Measurements from ENCODE around the gene KCNJ11. TPM values are rescaled to one million over a fixed set of nuclear protein-coding genes. Genes with fewer than 3 reads are reported as not detected.

Gene KCNJ11
- total and polyA plus RNA-seq, 2 donors = 0.32 to 0.42 TPM

DNA sequence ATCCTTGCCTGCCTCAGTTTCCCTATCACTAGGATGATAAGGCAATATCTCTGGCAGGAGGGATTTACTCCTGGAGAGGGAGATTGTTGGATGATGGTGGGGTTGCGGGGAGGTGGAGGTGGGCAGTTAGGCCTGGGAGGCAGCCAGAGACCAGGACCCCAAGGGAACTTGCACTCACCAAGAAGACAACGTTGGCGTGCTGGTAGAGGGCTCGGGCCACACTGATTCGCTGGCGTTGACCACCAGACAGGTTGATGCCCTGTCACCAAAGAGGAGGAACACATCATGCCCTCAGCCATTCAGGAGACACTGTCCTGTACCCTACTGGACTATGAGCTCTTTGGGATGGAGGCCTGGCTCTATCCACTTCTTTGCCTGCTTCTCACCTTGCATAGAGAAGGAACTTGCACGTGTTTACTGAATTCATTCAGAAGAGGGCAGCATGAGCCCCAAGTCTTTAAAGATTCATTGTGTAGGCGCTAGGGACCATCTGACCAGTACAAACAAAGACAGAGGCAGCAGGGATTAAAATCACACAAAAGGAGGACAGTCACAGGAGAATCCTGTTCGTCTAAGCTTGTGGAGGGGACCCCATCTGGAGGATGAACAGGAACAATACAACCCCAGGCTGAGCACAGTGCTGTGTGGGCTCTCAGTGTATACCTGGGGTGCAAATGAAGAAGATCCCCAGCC is 24.2 kb upstream of the KCNJ11 start:
- peaks cover 9 to 25% of the 10 kb centered on the region in 2 donors for H3K4me1 ChIP-seq (ENCODE audit: control insufficient read depth in 2 of 2, insufficient read depth in 2 of 2, low read length in 2 of 2)
- H3K4me3 ChIP-seq (ENCODE audit: low read length in 2 of 2) = no peak overlapping the region
- 85% methylated on average over 9 of the region's 9 CpGs for WGBS
- peaks cover 0 to 6% of the 10 kb centered on the region in 2 donors for H3K27me3 ChIP-seq (ENCODE audit: control insufficient read depth in 2 of 2, insufficient read depth in 1 of 2, low read length in 1 of 2)
- H3K9me3 ChIP-seq (ENCODE audit: control insufficient read depth in 2 of 2, insufficient read depth in 1 of 2, low read length in 1 of 2) = no peaks in the 10 kb centered on the region
- H3K27ac ChIP-seq (ENCODE audit: low read depth in 1 of 2, low read length in 1 of 2) = no peak overlapping the region
- DNase-seq (ENCODE audit: low read depth in 6 of 9, low spot score in 9 of 9) = no peak
- H3K36me3 ChIP-seq (ENCODE audit: control insufficient read depth in 2 of 2, insufficient read depth in 2 of 2, low read length in 1 of 2) = no peaks in the 10 kb centered on the region

DNA sequence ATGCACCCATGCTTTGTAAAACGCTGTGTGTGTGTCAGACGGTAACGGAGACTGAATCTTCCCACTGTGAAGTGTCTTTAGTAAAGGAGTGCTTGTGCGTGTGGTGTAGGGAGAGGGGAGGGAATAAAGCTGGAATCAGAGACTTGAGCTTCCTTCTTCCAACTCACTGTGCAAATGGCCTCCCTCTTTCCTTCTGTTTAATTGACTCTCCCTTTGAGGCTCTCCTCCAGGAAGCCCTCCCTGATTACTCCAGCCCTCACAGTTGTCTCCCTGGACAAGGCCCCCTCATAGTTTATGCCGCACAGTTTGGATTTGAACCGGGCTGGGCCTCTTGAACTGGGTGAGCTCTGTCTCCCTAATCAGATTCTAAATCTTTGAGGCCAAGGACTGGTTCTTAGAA is 23.0 kb upstream of the KCNJ11 start:
- 92% methylated on average over 6 of the region's 6 CpGs for WGBS
- no peak for DNase-seq (ENCODE audit: low read depth in 6 of 9, low spot score in 9 of 9)
- Histone ChIP-seq H3K27me3 (ENCODE audit: control insufficient read depth in 2 of 2, insufficient read depth in 1 of 2, low read length in 1 of 2) (peaks cover 0 to 6% of the 10 kb centered on the region in 2 donors), H3K27ac (ENCODE audit: low read depth in 1 of 2, low read length in 1 of 2) (no peak overlapping the region), H3K4me1 (ENCODE audit: control insufficient read depth in 2 of 2, insufficient read depth in 2 of 2, low read length in 2 of 2) (peaks cover 9 to 25% of the 10 kb centered on the region in 2 donors), H3K9me3 (ENCODE audit: control insufficient read depth in 2 of 2, insufficient read depth in 1 of 2, low read length in 1 of 2) (no peaks in the 10 kb centered on the region), H3K36me3 (ENCODE audit: control insufficient read depth in 2 of 2, insufficient read depth in 2 of 2, low read length in 1 of 2) (no peaks in the 10 kb centered on the region), H3K4me3 (ENCODE audit: low read length in 2 of 2) (no peak overlapping the region)

DNA sequence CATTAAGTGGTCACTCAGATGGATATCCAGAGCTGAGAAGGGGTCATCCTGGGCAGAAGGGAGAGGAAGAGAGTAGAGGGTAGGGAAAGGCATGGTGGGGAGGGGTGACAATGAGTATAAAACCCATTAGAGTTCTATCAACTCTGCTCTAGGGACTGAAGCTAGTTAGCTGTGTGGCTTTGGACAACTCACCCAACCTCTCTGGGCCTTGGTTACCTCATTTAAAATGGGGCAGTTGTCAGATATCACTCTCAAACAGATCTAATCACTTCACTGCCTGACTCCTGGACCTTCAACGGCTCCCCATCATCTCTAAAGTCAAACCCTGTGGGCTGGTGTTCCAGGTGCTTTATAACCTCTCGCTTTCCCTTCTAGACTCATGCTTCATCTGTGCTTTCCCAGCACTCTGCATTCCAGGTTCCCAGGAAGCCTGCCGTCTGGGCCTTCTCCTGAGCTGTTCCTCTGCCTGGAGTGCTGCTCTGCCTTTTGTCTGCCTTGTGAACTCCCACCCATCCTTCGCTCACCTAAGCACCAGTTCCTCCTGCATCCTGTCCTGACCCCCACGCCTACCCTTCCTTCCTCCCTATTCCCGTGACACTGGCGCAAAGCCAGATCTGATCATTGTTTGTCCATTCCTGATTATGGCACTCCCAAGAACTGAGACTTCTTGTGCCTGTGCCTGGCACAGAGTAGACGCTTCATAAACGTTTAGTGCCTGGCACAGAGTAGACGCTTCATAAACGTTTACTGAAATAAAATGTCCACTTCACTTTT is 22.3 kb upstream of the KCNJ11 start:
- no peaks in the 10 kb centered on the region for H3K9me3 ChIP-seq (ENCODE audit: control insufficient read depth in 2 of 2, insufficient read depth in 1 of 2, low read length in 1 of 2)
- peaks cover 9 to 21% of the 10 kb centered on the region in 2 donors for H3K4me1 ChIP-seq (ENCODE audit: control insufficient read depth in 2 of 2, insufficient read depth in 2 of 2, low read length in 2 of 2)
- H3K27ac ChIP-seq (ENCODE audit: low read depth in 1 of 2, low read length in 1 of 2) = no peak overlapping the region
- no peaks in the 10 kb centered on the region for H3K36me3 ChIP-seq (ENCODE audit: control insufficient read depth in 2 of 2, insufficient read depth in 2 of 2, low read length in 1 of 2)
- WGBS = 54% methylated on average over 11 of the region's 11 CpGs
- DNase-seq (ENCODE audit: low read depth in 6 of 9, low spot score in 9 of 9) = no peak
- no peak overlapping the region for H3K4me3 ChIP-seq (ENCODE audit: low read length in 2 of 2)
- peaks cover 0 to 6% of the 10 kb centered on the region in 2 donors for H3K27me3 ChIP-seq (ENCODE audit: control insufficient read depth in 2 of 2, insufficient read depth in 1 of 2, low read length in 1 of 2)

GRCh38 chr11:17408641-17409040 is 20.2 kb upstream of the KCNJ11 start:
- H3K4me1 ChIP-seq (ENCODE audit: control insufficient read depth in 2 of 2, insufficient read depth in 2 of 2, low read length in 2 of 2) = no peaks in the 10 kb centered on the region
- no peak overlapping the region for H3K4me3 ChIP-seq (ENCODE audit: low read length in 2 of 2)
- H3K36me3 ChIP-seq (ENCODE audit: control insufficient read depth in 2 of 2, insufficient read depth in 2 of 2, low read length in 1 of 2) = no peaks in the 10 kb centered on the region
- DNase-seq (ENCODE audit: low read depth in 6 of 9, low spot score in 9 of 9) = no peak
- WGBS = 98% methylated on average over 7 of the region's 7 CpGs
- H3K9me3 ChIP-seq (ENCODE audit: control insufficient read depth in 2 of 2, insufficient read depth in 1 of 2, low read length in 1 of 2) = no peaks in the 10 kb centered on the region
- no peak overlapping the region for H3K27ac ChIP-seq (ENCODE audit: low read depth in 1 of 2, low read length in 1 of 2)
- H3K27me3 ChIP-seq (ENCODE audit: control insufficient read depth in 2 of 2, insufficient read depth in 1 of 2, low read length in 1 of 2) = no peaks in the 10 kb centered on the region

- no peak for DNase-seq (ENCODE audit: low read depth in 6 of 9, low spot score in 9 of 9)
- Histone ChIP-seq H3K4me3 (ENCODE audit: low read length in 2 of 2) (no peak overlapping the region), H3K4me1 (ENCODE audit: control insufficient read depth in 2 of 2, insufficient read depth in 2 of 2, low read length in 2 of 2) (no peaks in the 10 kb centered on the region), H3K36me3 (ENCODE audit: control insufficient read depth in 2 of 2, insufficient read depth in 2 of 2, low read length in 1 of 2) (no peaks in the 10 kb centered on the region), H3K9me3 (ENCODE audit: control insufficient read depth in 2 of 2, insufficient read depth in 1 of 2, low read length in 1 of 2) (no peaks in the 10 kb centered on the region), H3K27me3 (ENCODE audit: control insufficient read depth in 2 of 2, insufficient read depth in 1 of 2, low read length in 1 of 2) (no peaks in the 10 kb centered on the region), H3K27ac (ENCODE audit: low read depth in 1 of 2, low read length in 1 of 2) (no peak overlapping the region)
- 97% methylated on average over 2 of the region's 2 CpGs for WGBS
These were observed 19.6 kb upstream of the KCNJ11 start for GRCh38 chr11:17408026-17408425.

DNA sequence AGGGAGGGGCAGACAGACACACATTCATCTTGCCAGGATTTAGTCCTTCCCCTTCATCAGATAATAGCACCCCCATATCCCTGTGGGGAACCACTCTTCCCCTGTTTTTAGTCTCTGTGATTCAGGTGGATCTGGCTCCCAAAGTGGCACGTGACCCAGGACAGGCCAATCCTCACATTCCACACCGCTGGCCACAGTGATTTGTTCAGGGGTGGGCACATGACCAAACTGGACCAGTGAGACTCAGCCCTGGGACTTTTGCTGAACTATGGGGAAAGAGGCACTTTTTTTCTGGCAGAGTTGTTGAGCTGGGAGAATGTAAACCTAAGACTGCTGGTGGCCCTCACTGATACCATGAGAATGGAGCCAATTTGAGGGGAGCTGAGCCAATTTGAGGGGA is 19.1 kb upstream of the KCNJ11 start:
- no peaks in the 10 kb centered on the region for H3K36me3 ChIP-seq (ENCODE audit: control insufficient read depth in 2 of 2, insufficient read depth in 2 of 2, low read length in 1 of 2)
- WGBS = 87% methylated on average over 2 of the region's 2 CpGs

DNA sequence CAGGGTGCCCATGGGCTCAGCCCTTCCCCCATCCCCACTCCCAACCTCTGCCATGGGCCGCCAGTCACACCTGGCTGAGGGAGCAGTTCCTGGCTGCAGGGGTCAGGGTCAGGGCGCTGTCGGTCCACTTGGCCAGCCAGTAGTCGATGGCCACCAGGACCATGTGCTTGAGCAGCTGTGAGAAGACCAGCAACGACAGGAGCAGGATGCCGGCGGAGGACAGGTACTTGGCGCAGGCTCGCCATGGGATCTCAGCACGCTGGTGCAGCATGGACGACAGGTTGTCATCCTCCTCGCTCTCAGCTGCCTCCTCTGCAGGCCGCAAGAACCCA is 18.3 kb upstream of the KCNJ11 start:
- no peak overlapping the region for H3K27ac ChIP-seq (ENCODE audit: low read depth in 1 of 2, low read length in 1 of 2)
- DNase-seq (ENCODE audit: low read depth in 6 of 9, low spot score in 9 of 9) = no peak
- no peaks in the 10 kb centered on the region for H3K36me3 ChIP-seq (ENCODE audit: control insufficient read depth in 2 of 2, insufficient read depth in 2 of 2, low read length in 1 of 2)

More for the DNA sequence above, 19.1 kb upstream of the KCNJ11 start:
- H3K27me3 ChIP-seq (ENCODE audit: control insufficient read depth in 2 of 2, insufficient read depth in 1 of 2, low read length in 1 of 2) = no peaks in the 10 kb centered on the region
- H3K9me3 ChIP-seq (ENCODE audit: control insufficient read depth in 2 of 2, insufficient read depth in 1 of 2, low read length in 1 of 2) = no peaks in the 10 kb centered on the region
- DNase-seq (ENCODE audit: low read depth in 6 of 9, low spot score in 9 of 9) = no peak
- H3K27ac ChIP-seq (ENCODE audit: low read depth in 1 of 2, low read length in 1 of 2) = no peak overlapping the region
- no peak overlapping the region for H3K4me3 ChIP-seq (ENCODE audit: low read length in 2 of 2)
- no peaks in the 10 kb centered on the region for H3K4me1 ChIP-seq (ENCODE audit: control insufficient read depth in 2 of 2, insufficient read depth in 2 of 2, low read length in 2 of 2)

GRCh38 chr11:17406082-17406817 is 17.8 kb upstream of the KCNJ11 start:
- H3K27ac ChIP-seq (ENCODE audit: low read depth in 1 of 2, low read length in 1 of 2) = no peak overlapping the region
- no peaks in the 10 kb centered on the region for H3K9me3 ChIP-seq (ENCODE audit: control insufficient read depth in 2 of 2, insufficient read depth in 1 of 2, low read length in 1 of 2)
- no peak overlapping the region for H3K4me3 ChIP-seq (ENCODE audit: low read length in 2 of 2)
- H3K36me3 ChIP-seq (ENCODE audit: control insufficient read depth in 2 of 2, insufficient read depth in 2 of 2, low read length in 1 of 2) = no peaks in the 10 kb centered on the region
- no peaks in the 10 kb centered on the region for H3K27me3 ChIP-seq (ENCODE audit: control insufficient read depth in 2 of 2, insufficient read depth in 1 of 2, low read length in 1 of 2)
- WGBS = 96% methylated on average over 8 of the region's 8 CpGs
- DNase-seq (ENCODE audit: low read depth in 6 of 9, low spot score in 9 of 9) = no peak
- no peaks in the 10 kb centered on the region for H3K4me1 ChIP-seq (ENCODE audit: control insufficient read depth in 2 of 2, insufficient read depth in 2 of 2, low read length in 2 of 2)

More for the DNA sequence above, 18.3 kb upstream of the KCNJ11 start:
- Histone ChIP-seq H3K4me3 (ENCODE audit: low read length in 2 of 2) (no peak overlapping the region), H3K9me3 (ENCODE audit: control insufficient read depth in 2 of 2, insufficient read depth in 1 of 2, low read length in 1 of 2) (no peaks in the 10 kb centered on the region), H3K4me1 (ENCODE audit: control insufficient read depth in 2 of 2, insufficient read depth in 2 of 2, low read length in 2 of 2) (no peaks in the 10 kb centered on the region), H3K27me3 (ENCODE audit: control insufficient read depth in 2 of 2, insufficient read depth in 1 of 2, low read length in 1 of 2) (no peaks in the 10 kb centered on the region)
- 98% methylated on average over 13 of the region's 13 CpGs for WGBS

Data from thymus (tissue), 11 donors.